ENCODE data around the gene ELK3. TPM values are rescaled to one million over a fixed set of nuclear protein-coding genes. Genes with fewer than 3 reads are reported as not detected.

Gene ELK3
- total RNA-seq, 3 donors from 2014 or later (not counting 1 experiment from before 2014, with no cell fraction given), result 17.8 to 28.8 (median 20.9) TPM

DNA sequence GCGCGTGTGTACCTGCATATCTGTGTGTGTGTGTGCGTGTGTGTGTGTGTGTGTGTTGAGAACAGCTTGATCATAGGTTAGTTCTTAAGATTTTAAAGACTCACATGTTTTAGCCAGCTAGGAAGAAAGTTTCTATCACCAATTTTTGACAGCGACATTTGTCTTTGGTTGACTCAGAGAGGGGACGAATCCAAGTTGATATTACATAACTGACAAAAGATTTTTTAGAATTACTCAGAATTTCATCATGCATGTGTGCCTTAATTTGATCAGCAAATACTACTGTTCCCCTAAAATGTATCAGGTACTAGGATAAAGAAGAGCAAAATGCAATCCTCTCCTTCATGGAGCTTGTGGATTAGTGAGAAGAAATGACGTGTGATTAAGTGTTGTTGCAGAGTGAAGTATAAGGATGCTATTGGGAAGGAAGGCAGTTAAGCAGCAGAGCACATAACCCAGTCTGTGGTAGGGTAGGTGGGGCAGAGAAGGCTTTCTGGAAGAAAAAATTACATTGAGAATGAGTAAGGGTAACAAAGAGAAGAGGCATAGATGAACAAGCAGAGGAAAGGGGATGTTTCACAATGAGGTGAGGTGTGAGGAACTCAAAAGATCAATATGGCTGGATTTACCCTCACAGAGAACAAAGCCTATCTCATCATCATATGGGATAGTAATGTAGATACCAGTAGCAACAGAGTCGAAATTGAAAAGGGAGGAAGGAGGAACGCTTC is 77.5 kb downstream of the ELK3 start:
- H3K27ac Mint-ChIP-seq, result peak overlapping the region; percentile 1 to 2
- no peaks in the 10 kb centered on the region for H3K9me3 Mint-ChIP-seq
- TF ChIP-seq, protein P1, sequence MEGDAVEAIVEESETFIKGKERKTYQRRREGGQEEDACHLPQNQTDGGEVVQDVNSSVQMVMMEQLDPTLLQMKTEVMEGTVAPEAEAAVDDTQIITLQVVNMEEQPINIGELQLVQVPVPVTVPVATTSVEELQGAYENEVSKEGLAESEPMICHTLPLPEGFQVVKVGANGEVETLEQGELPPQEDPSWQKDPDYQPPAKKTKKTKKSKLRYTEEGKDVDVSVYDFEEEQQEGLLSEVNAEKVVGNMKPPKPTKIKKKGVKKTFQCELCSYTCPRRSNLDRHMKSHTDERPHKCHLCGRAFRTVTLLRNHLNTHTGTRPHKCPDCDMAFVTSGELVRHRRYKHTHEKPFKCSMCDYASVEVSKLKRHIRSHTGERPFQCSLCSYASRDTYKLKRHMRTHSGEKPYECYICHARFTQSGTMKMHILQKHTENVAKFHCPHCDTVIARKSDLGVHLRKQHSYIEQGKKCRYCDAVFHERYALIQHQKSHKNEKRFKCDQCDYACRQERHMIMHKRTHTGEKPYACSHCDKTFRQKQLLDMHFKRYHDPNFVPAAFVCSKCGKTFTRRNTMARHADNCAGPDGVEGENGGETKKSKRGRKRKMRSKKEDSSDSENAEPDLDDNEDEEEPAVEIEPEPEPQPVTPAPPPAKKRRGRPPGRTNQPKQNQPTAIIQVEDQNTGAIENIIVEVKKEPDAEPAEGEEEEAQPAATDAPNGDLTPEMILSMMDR (IDR thresholded peaks at IDR 0.05), result no peak
- Histone ChIP-seq H3K4me3 (ENCODE audit: low read length) (no peak overlapping the region), H3K27ac (ENCODE audit: low read length) (no peak overlapping the region), H3K36me3 (ENCODE audit: control insufficient read depth, insufficient read depth, low read length) (peaks cover 59% of the 10 kb centered on the region), H3K27me3 (ENCODE audit: control insufficient read depth, insufficient read depth, low read length) (no peaks in the 10 kb centered on the region), H3K9me3 (ENCODE audit: control insufficient read depth, insufficient read depth, low read length) (no peaks in the 10 kb centered on the region), H3K4me1 (ENCODE audit: control insufficient read depth, insufficient read depth, low read length) (no peaks in the 10 kb centered on the region)
- no peaks in the 10 kb centered on the region for H3K36me3 Mint-ChIP-seq
- ATAC-seq, result no peak
- no peak overlapping the region for H3K4me3 Mint-ChIP-seq
- H3K4me1 Mint-ChIP-seq, result peaks cover 27 to 32% of the 10 kb centered on the region in 2 donors
- no peaks in the 10 kb centered on the region for H3K27me3 Mint-ChIP-seq (ENCODE audit: low read depth in 2 of 2)
- no peak for DNase-seq
- WGBS (ENCODE audit: insufficient coverage), result 78% methylated on average over 6 of the region's 8 CpGs
- intact Hi-C loops (cut with micrococcal nuclease), result no loop called here

DNA sequence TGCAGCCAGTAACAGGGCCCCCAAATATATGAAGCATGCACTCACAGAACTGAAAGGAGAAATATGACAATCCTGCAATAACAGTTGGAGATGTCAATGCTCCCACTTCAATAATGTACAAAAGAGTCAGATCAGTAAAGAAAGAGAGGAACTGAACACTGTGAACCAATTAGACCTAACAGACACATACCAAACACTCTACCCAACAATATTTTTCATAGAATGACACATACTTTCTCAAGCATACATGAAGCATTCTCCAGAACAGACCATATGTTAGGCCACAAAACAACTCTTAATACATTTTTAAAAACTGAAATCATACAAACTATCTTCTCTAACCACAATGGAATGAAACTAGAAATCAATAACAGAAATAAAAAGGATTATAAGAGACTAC is 80.2 kb downstream of the ELK3 start:
- H3K27me3 Mint-ChIP-seq (ENCODE audit: low read depth in 2 of 2), result no peaks in the 10 kb centered on the region
- H3K4me3 ChIP-seq (ENCODE audit: low read length), result no peak overlapping the region
- TF ChIP-seq, protein P1 (IDR thresholded peaks at IDR 0.05), result no peak
- DNase-seq, result no peak
- no peaks in the 10 kb centered on the region for H3K27me3 ChIP-seq (ENCODE audit: control insufficient read depth, insufficient read depth, low read length)
- no peak for ATAC-seq
- H3K36me3 ChIP-seq (ENCODE audit: control insufficient read depth, insufficient read depth, low read length), result peaks cover 63% of the 10 kb centered on the region
- no peaks in the 10 kb centered on the region for H3K36me3 Mint-ChIP-seq
- intact Hi-C loops (cut with micrococcal nuclease), result no loop called here
- peak overlapping the region; percentile 25 to 27 for H3K27ac Mint-ChIP-seq
- H3K9me3 Mint-ChIP-seq, result no peaks in the 10 kb centered on the region
- H3K9me3 ChIP-seq (ENCODE audit: control insufficient read depth, insufficient read depth, low read length), result no peaks in the 10 kb centered on the region
- no peak overlapping the region for H3K4me3 Mint-ChIP-seq
- no peaks in the 10 kb centered on the region for H3K4me1 ChIP-seq (ENCODE audit: control insufficient read depth, insufficient read depth, low read length)
- no peak overlapping the region for H3K27ac ChIP-seq (ENCODE audit: low read length)
- peaks cover 25 to 27% of the 10 kb centered on the region in 2 donors for H3K4me1 Mint-ChIP-seq

GRCh38 chr12:96285158-96285557 is 91.0 kb downstream of the ELK3 start:
- H3K27ac Mint-ChIP-seq, result peak overlapping the region; percentile 52 to 55
- intact Hi-C loops (cut with micrococcal nuclease), result no loop called here
- no peaks in the 10 kb centered on the region for H3K9me3 ChIP-seq (ENCODE audit: control insufficient read depth, insufficient read depth, low read length)
- H3K4me3 ChIP-seq (ENCODE audit: low read length), result no peak overlapping the region
- no peak overlapping the region for H3K4me3 Mint-ChIP-seq
- H3K4me1 Mint-ChIP-seq, result peaks cover 8 to 13% of the 10 kb centered on the region in 2 donors
- DNase-seq (no peak), ATAC-seq (no peak)
- no peaks in the 10 kb centered on the region for H3K4me1 ChIP-seq (ENCODE audit: control insufficient read depth, insufficient read depth, low read length)
- H3K27me3 Mint-ChIP-seq (ENCODE audit: low read depth in 2 of 2), result no peaks in the 10 kb centered on the region
- no peak overlapping the region for H3K27ac ChIP-seq (ENCODE audit: low read length)
- TF ChIP-seq, protein P1 (IDR thresholded peaks at IDR 0.05), result no peak
- peaks cover 90% of the 10 kb centered on the region for H3K36me3 ChIP-seq (ENCODE audit: control insufficient read depth, insufficient read depth, low read length)
- H3K9me3 Mint-ChIP-seq, result no peaks in the 10 kb centered on the region
- peaks cover 28% of the 10 kb centered on the region for H3K36me3 Mint-ChIP-seq
- H3K27me3 ChIP-seq (ENCODE audit: control insufficient read depth, insufficient read depth, low read length), result no peaks in the 10 kb centered on the region

- ATAC-seq, result no peak
These were observed 94.9 kb downstream of the ELK3 start for GRCh38 chr12:96289067-96289466.

More at GRCh38 chr12:96289067-96289466, 94.9 kb downstream of the ELK3 start:
- no peaks in the 10 kb centered on the region for H3K9me3 ChIP-seq (ENCODE audit: control insufficient read depth, insufficient read depth, low read length)
- Mint-ChIP-seq H3K4me1 (peaks cover 12 to 13% of the 10 kb centered on the region in 2 donors), H3K9me3 (no peaks in the 10 kb centered on the region), H3K27me3 (ENCODE audit: low read depth in 2 of 2) (no peaks in the 10 kb centered on the region), H3K4me3 (no peak overlapping the region), H3K27ac (peak overlapping the region in 1 of 2 donors; percentile 57), H3K36me3 (peaks cover 28% of the 10 kb centered on the region)
- DNase-seq, result no peak
- H3K4me3 ChIP-seq (ENCODE audit: low read length), result no peak overlapping the region
- no peaks in the 10 kb centered on the region for H3K27me3 ChIP-seq (ENCODE audit: control insufficient read depth, insufficient read depth, low read length)
- WGBS (ENCODE audit: insufficient coverage), result 90% methylated on average over 5 of the region's 5 CpGs
- no peak overlapping the region for H3K27ac ChIP-seq (ENCODE audit: low read length)
- intact Hi-C loops (cut with micrococcal nuclease), result no loop called here
- TF ChIP-seq, protein P1 (IDR thresholded peaks at IDR 0.05), result no peak
- no peaks in the 10 kb centered on the region for H3K4me1 ChIP-seq (ENCODE audit: control insufficient read depth, insufficient read depth, low read length)
- H3K36me3 ChIP-seq (ENCODE audit: control insufficient read depth, insufficient read depth, low read length), result peaks cover 80% of the 10 kb centered on the region

Data from natural killer cell (primary cell).